Astrocyte (in vitro differentiated cells and primary cell): ENCODE results near the gene SLBP. TPM values are rescaled to one million over a fixed set of nuclear protein-coding genes. Genes with fewer than 3 reads are reported as not detected.

Experiments
- DNase-seq: peaks from one replicate; pipeline ENCODE4 v3.0.0-alpha.2; 2010; ENCODE audit warnings: low read depth
- FAIRE-seq: peaks from 2 replicates; lab custom pipeline; 2011; peaks lifted over from hg19 to GRCh38; lab: Jason Lieb, UNC
- H2AFZ ChIP-seq: 2 replicates; pipeline ENCODE4 v1.6.0; 2012; ENCODE audit warnings: low read depth, low read length, inconsistent platforms
- H3K27ac ChIP-seq: 2 replicates; pipeline ENCODE4 v1.5.1; 2011; ENCODE audit warnings: low read depth, low read length, inconsistent platforms
- H3K27me3 ChIP-seq: 2 replicates; pipeline ENCODE4 v1.6.0; 2011; ENCODE audit warnings: low read length, inconsistent platforms; ENCODE audit not compliant: insufficient read depth
- H3K36me3 ChIP-seq: 2 replicates; pipeline ENCODE4 v1.5.1; 2011; ENCODE audit warnings: low read length, inconsistent platforms; ENCODE audit not compliant: insufficient read depth
- H3K4me1 ChIP-seq: 2 replicates; pipeline ENCODE4 v1.5.1; 2011; ENCODE audit warnings: low read length, inconsistent platforms; ENCODE audit not compliant: insufficient read depth
- H3K4me2 ChIP-seq: 2 replicates; pipeline ENCODE4 v1.6.0; 2012; ENCODE audit warnings: low read length, inconsistent platforms
- H3K4me3 ChIP-seq: 2 replicates; pipeline ENCODE4 v1.5.1; 2011; ENCODE audit warnings: low read depth, mild to moderate bottlenecking, low read length, inconsistent platforms; ENCODE audit not compliant: insufficient read depth
- H3K79me2 ChIP-seq: 2 replicates; pipeline ENCODE4 v1.6.0; 2012; ENCODE audit warnings: mild to moderate bottlenecking, low read length, inconsistent platforms; ENCODE audit not compliant: insufficient read depth
- H3K9ac ChIP-seq: 2 replicates; pipeline ENCODE4 v1.6.0; 2012; ENCODE audit warnings: mild to moderate bottlenecking, low read length, inconsistent platforms
- H3K9me3 ChIP-seq: 2 replicates; pipeline ENCODE4 v1.5.1; 2012; ENCODE audit warnings: low read depth, mild to moderate bottlenecking, low read length, inconsistent platforms; ENCODE audit not compliant: insufficient read depth
- H4K20me1 ChIP-seq: 2 replicates; pipeline ENCODE4 v1.6.0; 2012; ENCODE audit warnings: low read length, inconsistent platforms; ENCODE audit not compliant: insufficient read depth
- H3K27ac Mint-ChIP-seq: one replicate; pipeline ENCODE4 v1.8.0; 2021; ENCODE audit warnings: mild to moderate bottlenecking, mixed read lengths; ENCODE audit not compliant: unreplicated experiment
- H3K27me3 Mint-ChIP-seq: one replicate; pipeline ENCODE4 v1.8.0; 2021; ENCODE audit warnings: low read depth, mixed read lengths; ENCODE audit not compliant: unreplicated experiment
- H3K36me3 Mint-ChIP-seq: one replicate; pipeline ENCODE4 v1.8.0; 2021; ENCODE audit warnings: low read depth, mixed read lengths; ENCODE audit not compliant: unreplicated experiment
- H3K4me1 Mint-ChIP-seq: one replicate; pipeline ENCODE4 v1.8.0; 2021; ENCODE audit warnings: low read depth, mixed read lengths; ENCODE audit not compliant: unreplicated experiment
- H3K4me3 Mint-ChIP-seq: one replicate; pipeline ENCODE4 v1.8.0; 2021; ENCODE audit warnings: mild to moderate bottlenecking, moderate library complexity, mixed read lengths; ENCODE audit not compliant: unreplicated experiment
- H3K9me3 Mint-ChIP-seq: one replicate; pipeline ENCODE4 v1.8.0; 2021; ENCODE audit warnings: mild to moderate bottlenecking, mixed read lengths; ENCODE audit not compliant: unreplicated experiment
- CTCF ChIP-seq: IDR thresholded peaks from 2 replicates; pipeline ENCODE4 v1.5.1; 2011; ENCODE audit warnings: low read depth, mild to moderate bottlenecking, inconsistent platforms, low read length, moderate library complexity; ENCODE audit not compliant: insufficient read depth
- EZH2 ChIP-seq: IDR thresholded peaks from 2 replicates; pipeline ENCODE4 v1.6.1; 2012; ENCODE audit warnings: mild to moderate bottlenecking, low read length, inconsistent platforms; ENCODE audit not compliant: insufficient read depth
- total RNA-seq: library from RNA; stranded (reverse); gene quantifications from 2 replicates; pipeline ENCODE4 v1.2.1, GENCODE V29; 2021

Gene SLBP
- total RNA-seq, 1 donor from 2014 or later: 44.5 TPM

DNA sequence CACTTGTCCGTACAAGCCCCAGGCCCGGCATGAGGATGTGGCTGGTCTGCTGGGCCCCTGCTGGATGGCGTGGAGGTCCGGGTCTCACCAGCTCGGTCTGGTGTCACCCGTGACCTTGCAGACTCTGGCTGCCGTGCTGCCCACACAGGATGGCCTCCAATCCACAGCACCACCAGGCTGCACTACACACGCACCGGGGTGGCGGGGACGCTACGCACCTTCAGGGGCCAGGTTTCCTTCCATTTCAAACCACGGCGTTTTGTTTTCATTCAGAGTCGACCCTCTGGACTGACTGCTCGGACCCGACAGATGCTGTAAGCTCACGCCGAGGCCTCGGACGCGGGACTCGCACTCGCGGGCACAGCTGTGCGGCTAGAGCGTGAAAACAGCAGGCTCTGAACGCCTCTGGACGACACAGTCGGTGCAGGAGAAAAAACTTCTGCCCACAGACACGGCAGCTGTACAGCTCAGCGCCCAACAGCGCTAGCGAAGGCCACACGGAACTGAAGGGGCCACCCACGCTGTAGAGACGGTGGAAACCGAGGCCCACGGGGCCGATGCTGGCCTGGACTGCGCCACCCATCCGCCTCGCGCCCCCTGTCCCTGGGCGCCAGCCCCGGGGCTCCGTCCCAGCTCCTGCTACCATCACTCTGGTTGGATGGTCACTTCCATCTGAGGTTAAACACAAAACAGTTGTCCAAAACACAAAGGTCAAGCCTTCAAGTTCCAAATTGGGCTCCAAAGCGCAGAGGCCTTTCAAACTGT is 68.0 kb downstream of the SLBP start:
- no peak overlapping the region for H3K9ac ChIP-seq
- Mint-ChIP-seq H3K9me3 (no peaks in the 10 kb centered on the region), H3K36me3 (peaks cover 2% of the 10 kb centered on the region), H3K4me1 (no peaks in the 10 kb centered on the region), H3K27ac (no peak overlapping the region), H3K27me3 (peaks cover 16% of the 10 kb centered on the region), H3K4me3 (no peak overlapping the region)
- no peaks in the 10 kb centered on the region for H3K79me2 ChIP-seq
- no peak overlapping the region for H3K4me3 ChIP-seq
- H4K20me1 ChIP-seq: no peaks in the 10 kb centered on the region
- H3K27me3 ChIP-seq: no peaks in the 10 kb centered on the region
- TF ChIP-seq EZH2: no peak
- no peak for TF ChIP-seq CTCF
- no peaks in the 10 kb centered on the region for H3K4me1 ChIP-seq
- no peak overlapping the region for H2AFZ ChIP-seq
- no peak overlapping the region for H3K27ac ChIP-seq
- H3K36me3 ChIP-seq: no peaks in the 10 kb centered on the region
- H3K9me3 ChIP-seq: no peaks in the 10 kb centered on the region
- no peak overlapping the region for H3K4me2 ChIP-seq
- no peak for FAIRE-seq
- DNase-seq: no peak

Other genes starting within 250 kb of the SLBP start
- gene FAM53A, start 28.0 kb downstream of the SLBP start, total RNA-seq: 2.1 and 3.4 TPM in 2 replicates
- gene TMEM129, start 9.0 kb upstream of the SLBP start, total RNA-seq: 26.8 and 29.3 TPM in 2 replicates
- 10.2 and 15.0 TPM in 2 replicates for gene TACC3, start 9.2 kb upstream of the SLBP start, total RNA-seq
- gene FGFR3, start 81.0 kb upstream of the SLBP start, total RNA-seq: 3.6 and 3.9 TPM in 2 replicates
- gene LETM1, start 143.8 kb upstream of the SLBP start, total RNA-seq: 53.1 and 60.3 TPM in 2 replicates
- gene NSD2, start 159.1 kb upstream of the SLBP start, total RNA-seq: 19.2 and 31.3 TPM in 2 replicates